BLaER1 (cell line): Measurements from ENCODE around the gene DNPH1.

Experiments used
- H3K27ac ChIP-seq: shearing (Covaris generic); formaldehyde crosslinking; 2 replicates; pipeline ENCODE4 v1.8.1; 2022
- H3K27me3 ChIP-seq: shearing (Covaris generic); formaldehyde crosslinking; 2 replicates; pipeline ENCODE4 v1.8.1; 2022
- H3K36me3 ChIP-seq: shearing (Covaris generic); formaldehyde crosslinking; 2 replicates; pipeline ENCODE4 v1.8.1; 2022
- H3K4me1 ChIP-seq: shearing (Covaris generic); formaldehyde crosslinking; 2 replicates; pipeline ENCODE4 v1.8.1; 2022
- H3K4me2 ChIP-seq: shearing (Covaris generic); formaldehyde crosslinking; 2 replicates; pipeline ENCODE4 v1.8.1; 2022
- H3K4me3 ChIP-seq: shearing (Covaris generic); formaldehyde crosslinking; 2 replicates; pipeline ENCODE4 v1.8.1; 2022
- H3K9ac ChIP-seq: shearing (Covaris generic); formaldehyde crosslinking; 2 replicates; pipeline ENCODE4 v1.8.1; 2022
- H3K9me3 ChIP-seq: shearing (Covaris generic); formaldehyde crosslinking; 2 replicates; pipeline ENCODE4 v1.8.1; 2022
- H4K20me1 ChIP-seq: shearing (Covaris generic); formaldehyde crosslinking; 2 replicates; pipeline ENCODE4 v1.8.1; 2022
- Cebpa-rat ChIP-seq: shearing (Covaris generic); IDR thresholded peaks from 2 replicates; pipeline ENCODE4 v1.8.1; 2022

DNPH1 gene

DNA sequence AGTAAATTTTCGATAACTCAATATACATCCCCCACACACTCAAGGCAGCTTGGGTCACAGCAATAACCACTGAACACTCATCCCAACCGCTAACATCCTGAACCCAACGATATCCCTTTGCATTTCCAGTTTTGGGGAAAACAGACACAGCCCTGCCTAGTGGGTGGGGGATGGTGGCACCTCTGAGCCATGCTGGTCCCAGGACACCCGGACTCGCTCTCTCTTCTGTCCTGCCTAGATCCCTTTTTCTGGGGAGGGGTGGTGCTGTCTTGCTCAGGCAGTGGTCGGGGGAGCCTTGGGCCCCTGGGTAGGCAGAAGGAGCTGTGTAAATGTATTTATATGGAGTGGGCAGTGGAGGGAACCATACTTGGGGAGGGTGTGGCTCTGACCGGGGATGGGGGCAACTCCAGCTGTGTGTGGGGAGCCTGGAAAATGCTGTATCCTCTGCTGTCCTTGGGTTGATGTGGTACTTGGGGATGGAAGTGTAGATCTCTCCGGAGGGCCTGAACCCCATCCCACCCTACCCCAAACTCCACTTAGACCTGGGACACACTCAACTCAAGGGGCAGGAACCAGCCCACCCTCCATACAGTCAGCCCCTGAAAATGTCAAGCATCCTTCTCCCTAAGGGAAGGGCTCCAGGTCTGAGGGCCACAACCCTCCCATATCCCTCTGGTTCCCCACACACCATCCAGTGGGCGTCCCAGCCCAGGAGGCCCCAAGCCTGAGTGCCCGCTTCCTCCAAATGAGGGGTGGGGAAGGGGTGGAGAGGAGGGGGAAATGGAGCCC, 45.0 kb upstream of the DNPH1 start:
- H3K36me3 ChIP-seq: no peaks in the 10 kb centered on the region
- no peak overlapping the region for H3K9ac ChIP-seq
- no peak overlapping the region for H3K4me3 ChIP-seq
- no peak for TF ChIP-seq Cebpa-rat
- H4K20me1 ChIP-seq: peaks cover 6% of the 10 kb centered on the region; the same call in 1 of the 2 replicates
- H3K4me1 ChIP-seq: peaks cover 40% of the 10 kb centered on the region
- H3K9me3 ChIP-seq: no peaks in the 10 kb centered on the region
- H3K27ac ChIP-seq: no peak overlapping the region
- H3K4me2 ChIP-seq: no peak overlapping the region
- peaks cover 68% of the 10 kb centered on the region for H3K27me3 ChIP-seq

DNA sequence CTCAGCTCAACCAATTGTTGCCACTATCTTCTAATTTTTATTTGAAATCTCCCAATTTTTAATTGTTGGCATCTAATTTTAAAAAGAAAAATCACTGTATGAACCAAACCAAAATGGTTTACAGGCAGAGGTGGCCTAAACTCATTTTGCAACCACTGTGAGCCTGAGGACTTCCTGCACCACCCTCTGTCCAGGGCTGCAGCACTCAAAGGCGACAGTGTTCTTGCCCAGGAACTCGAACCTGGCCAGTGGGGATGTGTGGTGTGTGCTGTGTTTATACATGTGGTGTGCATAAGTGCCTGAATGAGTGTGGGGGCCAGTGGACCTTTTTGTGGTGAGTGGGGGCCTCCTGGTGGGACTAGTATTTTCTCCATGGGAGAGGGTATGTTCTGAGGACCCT, 44.4 kb upstream of the DNPH1 start:
- H3K4me3 ChIP-seq: no peak overlapping the region
- no peaks in the 10 kb centered on the region for H3K36me3 ChIP-seq
- no peak overlapping the region for H3K27ac ChIP-seq
- H4K20me1 ChIP-seq: peaks cover 6% of the 10 kb centered on the region; the same call in 1 of the 2 replicates
- H3K4me2 ChIP-seq: no peak overlapping the region
- no peaks in the 10 kb centered on the region for H3K9me3 ChIP-seq
- no peak for TF ChIP-seq Cebpa-rat
- H3K9ac ChIP-seq: no peak overlapping the region
- H3K27me3 ChIP-seq: peaks cover 74% of the 10 kb centered on the region
- peaks cover 43% of the 10 kb centered on the region for H3K4me1 ChIP-seq

GRCh38 chr6:43271944-43272343, 42.7 kb upstream of the DNPH1 start:
- Histone ChIP-seq H3K9ac (no peak overlapping the region), H3K27me3 (peaks cover 67% of the 10 kb centered on the region), H3K4me2 (0 out of 2 replicates have a peak overlapping the region, but pooled peaks have one; percentile 83), H3K27ac (no peak overlapping the region), H3K36me3 (no peaks in the 10 kb centered on the region), H3K4me3 (no peak overlapping the region), H3K4me1 (peaks cover 43% of the 10 kb centered on the region), H3K9me3 (no peaks in the 10 kb centered on the region), H4K20me1 (peaks cover 6% of the 10 kb centered on the region; the same call in 1 of the 2 replicates)
- TF ChIP-seq Cebpa-rat: no peak

DNA sequence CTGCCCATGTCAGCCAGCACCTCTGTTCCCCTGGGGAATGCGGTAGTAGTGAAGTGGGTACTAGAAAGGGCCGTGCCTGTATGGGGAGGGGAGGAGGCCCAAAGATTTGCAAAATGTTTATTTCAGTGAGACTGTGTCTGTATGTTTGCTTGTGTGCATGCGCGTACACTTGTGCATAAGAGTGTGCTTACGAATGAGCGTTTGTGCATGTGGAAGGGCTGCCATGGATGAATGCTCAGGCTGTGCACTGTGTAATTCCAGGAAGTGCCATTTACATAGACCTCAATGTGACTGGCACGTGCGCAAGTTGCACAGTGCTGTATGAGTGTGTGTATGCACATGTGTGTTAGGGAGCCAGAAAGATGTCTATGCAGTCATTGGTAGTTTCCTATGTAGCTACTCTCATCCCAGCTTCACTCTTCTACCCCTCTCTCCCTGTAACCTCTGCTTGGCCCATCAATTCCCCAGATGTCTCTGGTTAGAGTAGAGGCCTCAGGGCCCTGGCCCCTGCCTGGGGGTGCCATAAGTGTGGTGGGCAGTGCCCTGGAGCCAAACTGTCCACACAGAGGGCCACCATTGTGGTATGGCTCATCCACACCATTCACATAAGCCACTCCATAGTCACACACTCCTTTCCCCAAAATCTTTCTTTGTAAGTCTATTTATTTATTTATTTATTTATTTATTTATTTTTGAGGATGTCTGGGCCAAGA, 42.0 kb upstream of the DNPH1 start:
- no peak for TF ChIP-seq Cebpa-rat
- peaks cover 60% of the 10 kb centered on the region for H3K27me3 ChIP-seq

DNA sequence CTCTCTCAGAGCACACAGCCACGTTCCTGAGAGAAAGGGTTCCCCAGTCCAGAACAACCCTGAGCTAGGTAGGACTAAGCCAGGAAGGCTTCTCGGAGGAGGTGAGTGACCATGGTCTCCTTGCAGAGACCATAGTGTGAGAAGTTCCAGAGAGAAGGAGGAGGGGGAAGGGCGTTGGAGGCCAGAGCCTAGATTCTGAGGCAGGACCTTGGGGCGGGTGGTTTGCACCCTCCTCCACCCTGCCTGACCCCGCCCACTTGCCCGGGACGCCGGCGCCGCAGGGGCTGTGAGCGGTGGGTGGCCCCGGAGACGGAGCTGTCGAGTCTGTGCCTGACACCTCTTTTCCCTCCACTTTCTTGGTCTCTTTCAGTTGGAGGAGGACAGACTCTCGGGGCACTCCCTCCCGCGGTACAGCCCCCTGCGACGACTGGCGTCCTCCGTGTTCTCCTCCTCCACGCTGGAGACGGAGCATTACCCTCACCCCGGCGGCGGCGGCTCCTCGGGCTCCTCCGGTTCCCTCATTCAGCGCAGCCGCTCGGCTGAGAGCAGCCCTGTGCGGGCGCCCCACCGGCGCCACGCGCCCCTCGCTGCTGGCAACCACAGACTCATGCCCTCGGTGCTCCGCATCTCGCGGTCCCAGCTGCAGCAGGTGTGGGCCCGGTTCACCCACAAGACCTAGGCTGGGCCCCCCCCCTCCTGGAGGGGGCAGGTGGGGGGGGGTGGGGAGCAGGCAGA, 40.2 kb upstream of the DNPH1 start:
- Histone ChIP-seq H3K4me3 (peak overlapping the region; percentile 54), H4K20me1 (no peaks in the 10 kb centered on the region; the same call in 1 of the 2 replicates), H3K4me1 (peaks cover 30% of the 10 kb centered on the region), H3K36me3 (no peaks in the 10 kb centered on the region), H3K27me3 (peaks cover 42% of the 10 kb centered on the region), H3K9ac (no peak overlapping the region), H3K4me2 (peak overlapping the region; percentile 83), H3K9me3 (no peaks in the 10 kb centered on the region), H3K27ac (no peak overlapping the region)
- TF ChIP-seq Cebpa-rat: no peak

More for the DNA sequence above, 42.0 kb upstream of the DNPH1 start:
- H3K4me1 ChIP-seq: peaks cover 38% of the 10 kb centered on the region
- H3K36me3 ChIP-seq: no peaks in the 10 kb centered on the region
- H3K27ac ChIP-seq: no peak overlapping the region
- H3K9me3 ChIP-seq: no peaks in the 10 kb centered on the region
- peaks cover 1% of the 10 kb centered on the region; the same call in 1 of the 2 replicates for H4K20me1 ChIP-seq
- no peak overlapping the region for H3K9ac ChIP-seq
- H3K4me2 ChIP-seq: peak overlapping the region; percentile 83
- no peak overlapping the region for H3K4me3 ChIP-seq

DNA sequence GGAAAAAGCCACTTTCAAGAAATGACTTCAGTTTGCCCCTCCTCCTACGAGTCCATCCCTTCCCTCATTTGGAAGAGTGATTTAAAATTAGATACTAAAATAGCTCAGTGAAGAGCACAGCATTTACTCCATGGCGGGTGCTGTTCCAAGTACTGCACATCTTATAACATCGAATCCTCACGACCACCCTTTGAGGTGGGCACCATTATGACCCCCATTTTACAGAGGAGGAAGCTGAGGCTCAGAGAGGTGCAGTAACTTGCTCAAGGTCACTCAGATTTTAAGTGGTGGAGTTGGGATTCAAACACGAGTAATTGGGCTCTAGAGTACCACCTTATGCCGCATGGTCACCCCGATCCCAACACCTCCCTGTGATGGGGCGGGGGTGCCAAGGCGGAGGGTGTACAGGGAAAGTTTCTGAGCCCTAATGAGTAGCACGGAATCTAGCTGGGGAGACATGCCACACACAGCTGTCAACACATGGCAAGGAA, 39.5 kb upstream of the DNPH1 start:
- no peak for TF ChIP-seq Cebpa-rat
- Histone ChIP-seq H3K9ac (no peak overlapping the region), H3K4me3 (no peak overlapping the region; the same call in 1 of the 2 replicates), H3K27ac (no peak overlapping the region), H3K4me1 (peaks cover 30% of the 10 kb centered on the region), H3K9me3 (no peaks in the 10 kb centered on the region), H3K36me3 (no peaks in the 10 kb centered on the region), H3K4me2 (peak overlapping the region; percentile 83), H3K27me3 (peaks cover 36% of the 10 kb centered on the region), H4K20me1 (no peaks in the 10 kb centered on the region; the same call in 1 of the 2 replicates)

- no peak overlapping the region for H3K4me2 ChIP-seq
- peaks cover 30% of the 10 kb centered on the region for H3K4me1 ChIP-seq
Measured at GRCh38 chr6:43268355-43268700, 39.0 kb upstream of the DNPH1 start.

DNA sequence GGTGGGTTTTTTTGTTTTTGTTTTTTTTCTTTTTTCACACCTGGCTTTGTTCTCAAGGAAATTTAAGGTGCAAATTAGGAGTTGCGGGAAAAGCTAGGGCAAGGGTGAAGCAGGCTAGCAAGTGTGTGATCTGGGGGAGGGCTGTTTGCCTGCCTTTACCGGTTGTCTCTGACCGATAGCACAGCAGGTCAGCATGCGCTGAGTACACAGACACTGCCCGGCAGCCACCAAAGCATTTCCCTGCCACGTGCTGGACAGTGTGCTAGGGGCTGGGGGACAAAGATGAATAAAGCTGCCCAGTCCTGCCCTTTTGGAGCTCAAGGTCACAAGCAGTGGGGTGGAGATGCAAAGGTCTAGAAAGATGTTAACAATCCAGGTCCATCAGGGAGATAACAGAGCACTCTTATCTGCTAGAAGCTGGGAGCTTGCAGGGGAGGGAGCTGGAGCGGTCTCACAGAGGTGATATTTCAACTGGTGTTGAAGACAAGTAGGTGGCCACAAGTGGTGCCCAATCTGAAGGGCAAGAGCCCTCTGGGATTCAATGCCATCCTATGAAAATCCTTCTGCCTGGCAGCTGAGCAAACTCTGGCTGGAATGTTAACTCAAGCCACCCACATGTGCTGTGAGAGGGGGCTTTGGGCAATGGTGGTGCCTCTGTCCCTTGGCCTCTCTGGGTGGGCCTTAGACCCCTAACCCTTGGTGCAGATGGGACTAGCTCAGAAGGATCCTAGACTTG, 38.5 kb upstream of the DNPH1 start:
- H3K9me3 ChIP-seq: no peaks in the 10 kb centered on the region
- H3K9ac ChIP-seq: no peak overlapping the region
- peaks cover 30% of the 10 kb centered on the region for H3K4me1 ChIP-seq
- no peak overlapping the region for H3K4me3 ChIP-seq
- H3K36me3 ChIP-seq: no peaks in the 10 kb centered on the region
- H4K20me1 ChIP-seq: no peaks in the 10 kb centered on the region; the same call in 1 of the 2 replicates
- H3K27ac ChIP-seq: no peak overlapping the region
- H3K4me2 ChIP-seq: no peak overlapping the region
- H3K27me3 ChIP-seq: peaks cover 28% of the 10 kb centered on the region
- no peak for TF ChIP-seq Cebpa-rat

More at GRCh38 chr6:43268355-43268700, 39.0 kb upstream of the DNPH1 start:
- H3K9me3 ChIP-seq: no peaks in the 10 kb centered on the region
- no peak overlapping the region for H3K9ac ChIP-seq
- no peaks in the 10 kb centered on the region for H3K36me3 ChIP-seq
- H4K20me1 ChIP-seq: no peaks in the 10 kb centered on the region; the same call in 1 of the 2 replicates
- no peak overlapping the region for H3K4me3 ChIP-seq
- peaks cover 31% of the 10 kb centered on the region for H3K27me3 ChIP-seq
- TF ChIP-seq Cebpa-rat: no peak
- H3K27ac ChIP-seq: no peak overlapping the region

- H3K36me3 ChIP-seq: no peaks in the 10 kb centered on the region
- H3K4me1 ChIP-seq: peaks cover 16% of the 10 kb centered on the region
- no peaks in the 10 kb centered on the region; the same call in 1 of the 2 replicates for H4K20me1 ChIP-seq
- H3K9me3 ChIP-seq: no peaks in the 10 kb centered on the region
- H3K4me3 ChIP-seq: no peak overlapping the region
- no peak overlapping the region for H3K9ac ChIP-seq
- no peak overlapping the region for H3K4me2 ChIP-seq
- H3K27ac ChIP-seq: no peak overlapping the region
- H3K27me3 ChIP-seq: peaks cover 26% of the 10 kb centered on the region
- TF ChIP-seq Cebpa-rat: no peak
Measured at GRCh38 chr6:43265564-43265963, 36.3 kb upstream of the DNPH1 start.
